GM21528 (cell line): ENCODE results near the gene PPP1R37.

ENCODE experiments used
- ATAC-seq: cut with Tn5 transposase; IDR thresholded peaks from one replicate; pipeline ENCODE4 v1.9.1; 2021; ENCODE audit warnings: mild to moderate bottlenecking, moderate library complexity; ENCODE audit not compliant: unreplicated experiment, low FRiP score

Gene PPP1R37

GRCh38 chr19:45163751-45164460 is 70.9 kb downstream of the PPP1R37 start:
- ATAC-seq = no peak

- ATAC-seq = peak; percentile 45
These were observed 71.8 kb downstream of the PPP1R37 start for GRCh38 chr19:45164577-45165335.

DNA sequence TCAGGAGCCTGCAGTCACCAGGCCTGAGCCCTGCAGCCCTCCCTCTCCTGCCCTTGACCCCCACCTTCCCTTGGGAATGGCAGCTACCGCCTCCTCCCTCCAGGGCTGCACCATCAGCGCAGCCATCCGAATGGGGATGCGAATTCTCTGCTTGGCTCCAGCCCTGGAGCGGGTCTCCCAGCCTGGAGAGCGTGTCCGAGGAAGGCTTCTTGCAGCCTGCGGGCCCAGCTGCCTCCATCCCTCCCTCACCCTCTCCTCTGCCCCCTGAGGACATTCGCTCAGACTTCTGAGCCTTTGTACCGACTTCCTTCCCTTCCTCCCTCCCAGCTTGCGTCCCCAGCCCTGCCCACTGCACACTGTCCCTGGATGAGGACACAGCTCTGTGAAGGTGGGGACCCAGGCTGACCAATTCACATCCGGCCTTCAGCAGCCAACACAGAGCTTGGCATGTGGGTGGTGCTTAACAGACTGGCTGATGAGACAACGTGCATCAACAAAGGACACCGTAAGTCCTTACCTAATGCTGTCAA is 73.8 kb downstream of the PPP1R37 start:
- ATAC-seq = no peak

- ATAC-seq = no peak
These were observed 75.9 kb downstream of the PPP1R37 start for GRCh38 chr19:45168767-45169351.

GRCh38 chr19:45169602-45170001 is 76.6 kb downstream of the PPP1R37 start:
- ATAC-seq = no peak

DNA sequence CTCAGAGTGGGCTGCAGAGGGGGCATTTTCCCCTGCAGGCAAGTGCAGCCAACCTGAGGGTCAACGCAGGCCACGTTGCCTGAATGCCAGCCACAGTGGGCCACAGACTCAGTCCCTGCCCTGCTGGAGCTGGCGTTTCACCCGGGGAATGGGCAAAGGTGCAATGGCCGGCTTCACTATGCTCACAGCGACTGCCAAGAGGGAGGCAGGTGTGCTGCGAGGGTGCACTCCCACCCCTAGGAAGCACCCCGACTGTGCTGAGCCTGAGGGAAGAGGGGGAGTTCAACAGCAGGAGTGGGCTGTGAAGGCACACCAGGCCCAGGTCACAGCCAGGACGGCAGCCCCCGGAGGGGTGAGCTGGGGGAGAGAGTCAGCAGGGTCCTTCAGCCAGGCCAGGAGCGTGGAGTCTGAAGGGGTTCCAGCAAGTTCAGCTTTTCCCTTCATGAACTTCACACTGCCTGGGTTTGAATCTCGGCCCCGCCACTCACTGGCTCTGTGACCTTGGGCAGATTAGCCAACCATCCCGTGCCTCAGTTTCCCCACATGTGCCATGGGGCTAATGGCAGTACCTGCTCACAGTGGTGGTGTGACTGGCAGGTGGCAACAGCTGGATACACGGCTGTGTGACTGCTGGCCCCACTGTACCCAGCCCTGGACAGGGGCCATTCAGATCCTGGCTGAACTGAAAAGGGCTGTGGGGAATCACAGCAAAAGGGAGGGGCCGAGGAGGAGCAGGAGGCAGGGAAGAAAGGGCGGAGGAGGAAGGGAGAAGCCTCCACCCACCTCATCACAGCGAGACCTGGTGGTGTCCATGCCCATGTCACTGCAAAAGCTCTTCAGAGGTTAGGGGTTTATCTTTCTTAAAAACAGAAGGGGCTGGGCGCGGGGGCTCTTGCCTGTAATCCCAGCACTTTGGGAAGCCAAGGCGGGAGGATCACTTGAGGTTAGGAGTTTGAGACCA is 77.4 kb downstream of the PPP1R37 start:
- no peak for ATAC-seq

DNA sequence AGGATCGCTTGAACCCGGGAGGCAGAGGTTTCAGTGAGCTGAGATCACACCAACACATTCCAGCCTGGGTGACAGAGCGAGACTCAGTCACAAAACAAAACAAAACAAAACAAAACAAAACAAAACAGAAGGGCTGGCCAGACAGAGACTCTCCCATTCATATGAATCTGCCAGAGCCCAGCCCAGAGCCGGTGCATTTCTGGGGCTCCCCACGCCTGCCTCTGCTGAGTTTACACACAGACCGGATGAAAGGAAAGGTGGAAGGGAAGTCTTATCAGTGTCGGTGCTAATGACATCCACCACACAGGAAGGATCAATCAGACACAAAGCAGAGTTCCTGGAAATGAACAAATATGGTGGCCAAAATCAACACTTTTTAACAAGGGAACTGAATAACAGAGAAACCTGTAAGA is 78.2 kb downstream of the PPP1R37 start:
- no peak for ATAC-seq

GRCh38 chr19:45172173-45172572 is 79.2 kb downstream of the PPP1R37 start:
- ATAC-seq = no peak

GRCh38 chr19:45172611-45173208 is 79.7 kb downstream of the PPP1R37 start:
- no peak for ATAC-seq

DNA sequence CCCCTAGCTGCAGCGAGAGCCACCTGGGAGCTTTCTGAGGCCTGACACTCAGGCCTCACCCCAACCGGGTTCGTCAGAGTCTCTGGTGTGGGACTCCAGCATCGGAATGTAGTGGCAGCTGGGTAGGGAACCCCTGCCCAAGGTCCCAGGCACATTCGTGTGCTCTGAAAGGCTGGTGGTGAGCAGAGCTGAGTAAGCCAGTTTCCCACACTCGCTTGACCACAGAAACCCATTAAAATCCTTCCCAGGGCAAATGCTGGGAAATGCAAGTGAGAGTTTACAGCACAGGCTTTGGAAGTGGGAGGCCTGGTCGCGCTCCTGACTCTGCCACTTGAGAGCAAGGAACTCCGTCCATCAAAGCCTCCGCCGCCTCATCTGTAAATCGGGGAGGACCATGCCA is 80.8 kb downstream of the PPP1R37 start:
- ATAC-seq = no peak

DNA sequence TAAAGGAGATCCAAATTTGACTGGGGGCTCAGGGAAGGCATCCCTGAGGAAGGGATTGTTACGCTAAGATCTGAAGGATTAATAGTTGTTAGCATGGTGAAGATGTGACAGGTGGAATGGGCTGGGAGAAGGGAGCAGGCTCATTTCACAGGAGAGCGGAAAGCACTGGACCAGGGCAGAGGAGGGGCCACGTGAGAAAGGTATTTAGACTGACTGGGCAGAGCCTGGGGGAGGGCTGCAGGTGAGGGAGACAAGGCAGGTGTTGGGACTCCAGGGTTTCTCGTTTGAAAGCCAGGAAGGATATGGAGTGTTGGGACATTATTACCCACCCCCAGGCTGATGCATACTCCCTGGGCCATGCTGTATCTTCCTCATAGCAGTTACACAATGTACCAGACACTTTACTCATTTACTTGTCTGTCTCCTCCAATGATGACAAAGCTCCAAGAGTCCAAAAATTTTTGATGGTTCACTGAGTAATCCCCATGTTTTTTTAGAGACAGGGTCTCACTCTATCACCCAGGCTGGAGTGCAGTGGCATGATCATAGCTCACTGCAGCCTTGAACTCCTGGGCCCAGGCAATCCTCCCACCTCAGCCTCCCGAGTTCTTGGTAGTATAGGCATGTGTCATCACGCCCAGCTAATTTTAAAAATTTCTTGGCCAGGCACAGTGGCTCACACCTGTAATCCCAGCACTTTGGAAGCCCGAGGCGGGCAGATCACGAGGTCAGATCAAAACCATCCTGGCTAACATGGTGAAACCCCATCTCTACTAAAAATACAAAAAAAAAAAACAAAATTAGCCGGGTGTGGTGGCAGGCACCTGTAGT is 82.8 kb downstream of the PPP1R37 start:
- no peak for ATAC-seq

GRCh38 chr19:45177817-45178261 is 84.9 kb downstream of the PPP1R37 start, which contains the start of gene TRAPPC6A:
Gene TRAPPC6A, minus strand, starts transcription at chr19:45178237. Its CDS starts 19 bp downstream, at chr19:45178218.
- ATAC-seq = no peak

DNA sequence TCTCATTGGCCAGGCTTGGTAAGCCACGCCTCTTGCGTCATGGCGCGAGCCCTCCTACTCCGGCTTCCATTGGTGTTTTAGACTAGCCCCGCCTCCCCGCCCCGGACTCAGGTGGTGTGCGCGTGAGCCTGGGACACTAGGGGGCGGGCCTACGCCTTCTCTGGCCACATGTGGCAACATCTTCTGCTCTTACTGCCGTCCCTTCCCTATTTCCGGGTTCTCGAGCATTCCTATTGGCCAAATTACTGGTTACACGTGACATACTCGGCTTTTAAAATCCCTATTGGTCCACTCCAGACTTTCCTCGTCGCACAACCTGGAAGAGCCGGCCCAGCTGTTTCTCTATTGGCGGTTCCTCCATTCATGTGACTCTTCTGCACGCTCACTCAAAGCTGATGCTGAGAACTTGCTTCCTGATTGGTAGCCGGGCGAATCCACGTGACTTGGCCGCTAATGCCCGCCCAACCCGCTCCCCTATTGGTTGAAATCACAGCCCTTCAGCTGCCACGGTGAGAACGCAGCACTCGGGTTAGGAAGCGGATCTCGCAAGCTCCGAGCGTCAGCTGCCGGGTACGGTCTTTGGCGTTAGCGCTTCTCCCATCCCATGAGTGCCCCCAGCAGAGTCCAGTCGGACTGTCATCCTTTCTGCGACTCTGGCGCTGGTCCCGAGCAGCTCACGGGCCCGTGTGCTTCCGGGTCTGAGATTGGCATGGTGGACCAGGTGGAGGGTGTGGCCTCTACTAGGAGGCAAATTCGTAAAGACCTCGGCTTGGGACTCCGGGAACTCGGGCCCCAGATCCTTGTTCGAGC is 85.5 kb downstream of the PPP1R37 start, which contains the start of gene BLOC1S3:
TSS of gene BLOC1S3 (plus strand) at position 523 of the 810 bp plus-strand sequence. CDS start 513 bp downstream, outside the sequence.
- ATAC-seq = peak; percentile 83

GRCh38 chr19:45179072-45179891 is 86.3 kb downstream of the PPP1R37 start:
- ATAC-seq = no peak

- ATAC-seq = no peak
These were observed 87.0 kb downstream of the PPP1R37 start for GRCh38 chr19:45179892-45180370.

- ATAC-seq = no peak
These were observed 88.0 kb downstream of the PPP1R37 start for GRCh38 chr19:45180936-45181335.

DNA sequence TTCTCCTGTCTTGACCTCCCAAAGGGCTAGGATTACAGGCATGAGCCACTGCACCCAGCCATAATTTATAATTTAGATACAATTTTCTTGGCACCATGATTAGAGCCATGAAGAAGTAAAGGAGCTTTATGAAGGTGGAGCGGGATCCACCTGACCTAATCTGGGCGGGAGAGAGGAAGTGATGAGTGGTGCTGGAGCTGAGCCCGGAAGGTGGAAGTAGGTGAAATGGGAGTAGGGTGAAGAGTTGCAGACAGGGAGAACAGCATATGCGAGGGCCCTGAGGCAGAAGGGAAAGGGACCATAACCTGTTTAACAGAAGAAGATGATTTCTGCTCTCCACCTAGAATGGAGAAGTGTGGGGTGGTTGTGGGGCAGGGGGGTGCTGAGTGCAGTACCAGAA is 89.8 kb downstream of the PPP1R37 start:
- ATAC-seq = no peak
